Adrenal gland (tissue), 12 donors: ENCODE measurements around the gene RPS6KA2. TPM values are rescaled to one million over a fixed set of nuclear protein-coding genes. Genes with fewer than 3 reads are reported as not detected.

Experiments used
- DNase-seq, 7 donors: peaks; one replicate each; pipeline ENCODE4 v3.0.0-alpha.2; 2019 to 2020
- H3K27ac ChIP-seq, 5 donors: fragments of 200-600 bp; sonication (generic) in 4 of 5; 1 replicate in 3 of 5; 2 replicates in 2 of 5; pipeline versions ENCODE4 v1.5.1 to v1.8.0; 2016 to 2020; ENCODE audit warnings: mild to moderate bottlenecking in 1 of 5
- H3K27me3 ChIP-seq: fragments of 200-600 bp; 2 replicates; pipeline ENCODE4 v1.8.0; 2021
- H3K36me3 ChIP-seq, 2 donors: fragments of 200-600 bp; replicated peaks in 1 of 2; 1 replicate in 1 of 2; 2 replicates in 1 of 2; pipeline versions ENCODE4 v1.5.1 to v1.8.0; 2018 to 2022
- H3K4me1 ChIP-seq, 2 donors: fragments of 200-600 bp; replicated peaks in 1 of 2; 1 replicate in 1 of 2; 2 replicates in 1 of 2; pipeline versions ENCODE4 v1.5.1 to v1.8.0; 2018 to 2021
- H3K4me3 ChIP-seq, 4 donors: fragments of 200-600 bp; sonication (generic) in 3 of 4; one replicate each; pipeline ENCODE4 v1.5.1; 2016 to 2018
- H3K9me3 ChIP-seq, 3 donors: fragments of 200-600 bp; sonication (generic) in 1 of 3; replicated peaks in 1 of 3; 1 replicate in 2 of 3; 2 replicates in 1 of 3; pipeline versions ENCODE4 v1.5.1 to v1.8.0; 2016 to 2021
- POLR2A ChIP-seq, 2 donors: fragments of 450-650 bp; IDR thresholded peaks; one replicate each; pipeline ENCODE4 v1.6.1; 2017; ENCODE audit warnings: antibody characterized with exemption in 2 of 2, mild to moderate bottlenecking in 2 of 2, moderate library complexity in 1 of 2
- WGBS, 4 donors: extraction: QIAGEN DNeasy Blood & Tissue Kit in 2 of 4; methylation state at CpG; one replicate each; pipeline versions ENCODE4 v1.1.5 to v1.1.7; 2013 to 2017; 5-methylcytosine and 5-hydroxymethylcytosine counted together
- intact Hi-C, 2 donors: fragments of 100-400 bp; cut with DNase I; formaldehyde crosslinking; loops; one replicate each; pipeline versions ENCODE4 v1.14.1 to v1.15.0; 2022 to 2023
- polyA plus RNA-seq, 3 donors: library from polyadenylated mRNA; stranded (reverse); fragments of 200-250 nt in 2 of 3; fragments of 350-450 nt in 1 of 3; fragmentation: Illumina TruSeq in 1 of 3; extraction: RNeasy Lipid Tissue Mini Kit (QIAGEN cat#74804) in 1 of 3; gene quantifications; one replicate each; pipeline ENCODE4 v1.2.3, GENCODE V29; 2013 to 2014
- total RNA-seq, 9 donors: library from RNA; depleted of rRNA in 4 of 9; stranded (reverse); fragments of >200 nt in 4 of 9; fragments of 120-200 nt in 1 of 9; fragmentation: NEBNext Ultra II Directional in 1 of 9; extraction: Animal tissue kit (Norgen Biotek cat#: 25700) in 1 of 9; gene quantifications; one replicate each; pipeline versions ENCODE4 v1.1.0 to v1.2.4, GENCODE V29; 2013 to 2023
- TF ChIP-seq, protein P1 (sequence below), 6 experiments: fragments of 450-650 bp in 4 of 6; fragments of 200-600 bp in 2 of 6; sonication (generic) in 1 of 6; IDR thresholded peaks; 1 replicate in 5 of 6; 2 replicates in 1 of 6; pipeline versions ENCODE4 v1.5.1 to v1.8.0; 2016 to 2021; ENCODE audit warnings: antibody characterized with exemption in 6 of 6, mild to moderate bottlenecking in 2 of 6, moderate library complexity in 1 of 6
- donor health status: healthy with polysubstance abuse.
- donor health status: Bipolar disorder and iron deficiency.
- donor health status: DM: yes; HTN: yes; CAD: no.
- donor health status: DM: no; HTN: no; CAD: no.
- donor health status: DM: no; HTN: no; CAD: no.
- donor health status: DM: yes; HTN: yes; CAD: no.

Gene RPS6KA2
- total and polyA plus RNA-seq, 12 donors: 7.0 to 40.4 (median 26.2) TPM

- Histone ChIP-seq H3K27ac (no peak overlapping the region), H3K4me1 (no peaks in the 10 kb centered on the region), H3K4me3 (no peak overlapping the region), H3K9me3 (no peaks in the 10 kb centered on the region), H3K27me3 (no peaks in the 10 kb centered on the region), H3K36me3 (no peaks in the 10 kb centered on the region)
- intact Hi-C loops: no loop called here
- 92 to 95% (median 94%) methylated on average over 21 to 32 of the region's 32 CpGs for WGBS, 4 donors
- no peak for DNase-seq
- no peak for TF ChIP-seq POLR2A (IDR thresholded peaks at IDR 0.05)
- TF ChIP-seq, protein P1, sequence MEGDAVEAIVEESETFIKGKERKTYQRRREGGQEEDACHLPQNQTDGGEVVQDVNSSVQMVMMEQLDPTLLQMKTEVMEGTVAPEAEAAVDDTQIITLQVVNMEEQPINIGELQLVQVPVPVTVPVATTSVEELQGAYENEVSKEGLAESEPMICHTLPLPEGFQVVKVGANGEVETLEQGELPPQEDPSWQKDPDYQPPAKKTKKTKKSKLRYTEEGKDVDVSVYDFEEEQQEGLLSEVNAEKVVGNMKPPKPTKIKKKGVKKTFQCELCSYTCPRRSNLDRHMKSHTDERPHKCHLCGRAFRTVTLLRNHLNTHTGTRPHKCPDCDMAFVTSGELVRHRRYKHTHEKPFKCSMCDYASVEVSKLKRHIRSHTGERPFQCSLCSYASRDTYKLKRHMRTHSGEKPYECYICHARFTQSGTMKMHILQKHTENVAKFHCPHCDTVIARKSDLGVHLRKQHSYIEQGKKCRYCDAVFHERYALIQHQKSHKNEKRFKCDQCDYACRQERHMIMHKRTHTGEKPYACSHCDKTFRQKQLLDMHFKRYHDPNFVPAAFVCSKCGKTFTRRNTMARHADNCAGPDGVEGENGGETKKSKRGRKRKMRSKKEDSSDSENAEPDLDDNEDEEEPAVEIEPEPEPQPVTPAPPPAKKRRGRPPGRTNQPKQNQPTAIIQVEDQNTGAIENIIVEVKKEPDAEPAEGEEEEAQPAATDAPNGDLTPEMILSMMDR (IDR thresholded peaks at IDR 0.05): no peak
Measured at GRCh38 chr6:166497087-166497899, 129.8 kb downstream of the RPS6KA2 start.

DNA sequence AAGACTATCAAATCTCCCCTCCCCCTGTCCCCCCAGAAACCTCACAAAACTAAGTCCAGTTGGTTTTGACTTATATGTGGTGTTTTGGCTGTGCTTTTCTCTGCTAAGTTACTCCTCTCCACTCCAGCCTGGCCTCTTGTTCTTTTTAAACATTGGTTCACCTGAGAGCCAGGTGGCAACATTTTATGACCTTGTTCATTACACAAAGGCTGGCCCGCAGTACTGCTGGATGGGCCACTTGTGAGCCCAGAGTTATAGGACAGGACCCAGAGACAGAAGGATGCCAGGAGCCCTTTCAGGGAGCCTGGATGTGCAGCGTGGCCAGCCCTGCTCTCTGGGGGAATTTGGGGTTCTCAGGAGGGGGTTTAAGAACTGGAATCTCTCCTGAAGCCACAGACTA lies 130.6 kb downstream of the RPS6KA2 start:
- no peaks in the 10 kb centered on the region for H3K9me3 ChIP-seq
- TF ChIP-seq, protein P1 (IDR thresholded peaks at IDR 0.05): no peak
- no peak for TF ChIP-seq POLR2A (IDR thresholded peaks at IDR 0.05)
- no peaks in the 10 kb centered on the region for H3K4me1 ChIP-seq
- no peaks in the 10 kb centered on the region for H3K36me3 ChIP-seq
- WGBS, 4 donors: 92 to 100% (median 98%) methylated on average over 2 of the region's 2 CpGs
- no peak overlapping the region for H3K4me3 ChIP-seq
- intact Hi-C loops: no loop called here
- DNase-seq: no peak
- no peak overlapping the region for H3K27ac ChIP-seq
- H3K27me3 ChIP-seq: no peaks in the 10 kb centered on the region

DNA sequence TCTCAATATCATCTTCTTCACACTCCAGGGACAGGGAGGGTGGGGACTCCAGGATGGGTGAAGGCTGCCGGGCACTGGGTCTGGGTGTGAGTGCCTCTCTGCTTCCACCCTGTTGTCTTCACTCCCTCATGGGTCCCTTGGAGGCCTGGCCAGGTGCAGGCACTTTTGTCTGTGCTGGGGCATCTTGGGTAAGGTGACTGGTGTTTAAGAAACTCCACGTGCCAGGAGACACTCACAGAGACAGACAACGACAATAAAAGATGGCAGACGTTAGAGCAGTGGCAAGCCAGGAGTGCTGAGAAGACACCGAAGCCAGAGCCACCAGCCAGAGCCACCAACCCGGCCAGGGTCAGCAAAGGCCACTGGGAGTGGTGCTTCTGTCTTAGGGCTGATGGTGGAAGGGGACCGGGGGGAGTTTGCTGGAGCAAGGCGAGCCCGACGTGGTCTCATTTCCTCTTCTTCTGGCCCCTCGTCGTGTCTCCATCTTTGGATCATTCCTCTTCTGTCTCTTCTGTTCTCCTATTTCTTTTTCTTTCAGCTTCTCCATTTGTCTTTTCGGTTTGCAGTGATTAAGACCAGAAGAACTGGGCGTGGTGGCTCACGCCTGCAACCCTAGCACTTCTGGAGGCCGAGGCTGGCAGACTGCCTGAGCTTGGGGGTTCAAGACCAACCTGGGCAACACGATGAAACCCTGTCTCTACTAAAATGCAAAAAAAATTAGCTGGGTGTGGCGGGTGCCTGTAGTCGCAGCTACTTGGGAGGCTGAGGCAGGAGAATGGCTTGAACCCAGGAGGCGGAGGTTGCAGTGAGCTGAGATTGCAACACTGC lies 131.3 kb downstream of the RPS6KA2 start:
- DNase-seq: no peak
- TF ChIP-seq, protein P1 (IDR thresholded peaks at IDR 0.05): no peak
- no peak for TF ChIP-seq POLR2A (IDR thresholded peaks at IDR 0.05)
- Histone ChIP-seq H3K36me3 (no peaks in the 10 kb centered on the region), H3K4me3 (no peak overlapping the region), H3K9me3 (no peaks in the 10 kb centered on the region), H3K27me3 (no peaks in the 10 kb centered on the region), H3K4me1 (no peaks in the 10 kb centered on the region), H3K27ac (no peak overlapping the region)
- intact Hi-C loops: no loop called here
- 90 to 94% (median 91%) methylated on average over 19 to 20 of the region's 20 CpGs for WGBS, 4 donors

DNA sequence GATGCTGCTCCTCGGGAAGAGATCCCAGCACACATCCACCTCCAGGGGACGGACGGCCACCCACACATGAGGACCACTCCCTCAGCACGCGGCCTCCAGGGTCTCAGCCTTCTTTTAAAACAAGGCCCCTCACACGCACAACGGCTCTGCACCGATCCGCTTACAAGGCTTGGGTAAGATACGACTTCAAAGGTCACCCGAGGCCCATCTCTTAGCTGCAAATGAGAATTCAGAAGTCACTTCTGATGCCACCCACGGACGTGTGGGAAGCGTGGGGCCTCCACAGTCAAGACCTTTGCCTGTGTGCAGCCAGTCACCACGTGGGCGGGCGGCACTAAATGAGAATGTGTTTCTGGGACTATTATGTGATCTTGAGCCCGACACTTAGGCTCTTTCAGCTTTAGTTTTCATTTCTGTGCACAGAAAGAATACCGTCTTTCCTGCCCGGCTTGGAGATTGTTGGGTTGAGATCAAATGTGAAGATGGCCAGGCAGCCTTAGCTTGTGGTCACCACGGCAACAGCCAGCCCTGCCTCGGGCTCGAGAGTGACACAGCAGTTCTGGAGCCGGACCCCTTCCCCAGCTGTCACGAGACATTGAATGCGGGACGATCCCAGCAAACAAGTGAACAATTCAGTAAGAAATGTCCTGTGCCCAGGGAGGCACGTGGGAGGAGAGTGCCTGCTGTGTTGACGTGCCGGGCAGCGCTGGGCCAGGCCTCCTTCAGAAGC lies 132.1 kb downstream of the RPS6KA2 start:
- WGBS, 4 donors: 87 to 96% (median 92%) methylated on average over 29 to 31 of the region's 31 CpGs

More for the DNA sequence above, 132.1 kb downstream of the RPS6KA2 start:
- Histone ChIP-seq H3K36me3 (no peaks in the 10 kb centered on the region), H3K9me3 (no peaks in the 10 kb centered on the region), H3K4me3 (no peak overlapping the region), H3K27ac (no peak overlapping the region), H3K4me1 (no peaks in the 10 kb centered on the region), H3K27me3 (no peaks in the 10 kb centered on the region)
- no peak for TF ChIP-seq POLR2A (IDR thresholded peaks at IDR 0.05)
- TF ChIP-seq, protein P1 (IDR thresholded peaks at IDR 0.05): no peak
- DNase-seq: no peak
- intact Hi-C loops: no loop called here
